GM12891 (cell line): ENCODE results near the gene GAK.
"Not testable (repeated sequence)": the region's sequence is repeated elsewhere in the genome, so short reads cannot be mapped to it uniquely, and the experiment has no call there.

Source experiments
- DNase-seq: peaks from one replicate; pipeline ENCODE4 v3.0.0; 2011; ENCODE audit warnings: low spot score; ENCODE audit not compliant: insufficient read length
- FAIRE-seq: peaks from 2 replicates; lab custom pipeline; 2011; peaks lifted over from hg19 to GRCh38; lab: Jason Lieb, UNC
- PAX5 ChIP-seq: IDR thresholded peaks from 2 replicates; pipeline ENCODE4 v1.6.1; 2011; ENCODE audit warnings: low read length, moderate library complexity, mild to moderate bottlenecking; ENCODE audit not compliant: insufficient read depth, severe bottlenecking
- POLR2A ChIP-seq: IDR thresholded peaks from 2 replicates; pipeline ENCODE4 v1.6.1; 2011; ENCODE audit warnings: low read depth, low read length, control low read depth
- POLR2AphosphoS5 ChIP-seq: IDR thresholded peaks from 2 replicates; pipeline ENCODE4 v1.6.1; 2011; ENCODE audit warnings: low read depth, low read length, control low read depth
- POU2F2 ChIP-seq: IDR thresholded peaks from 2 replicates; pipeline ENCODE4 v1.6.1; 2011; ENCODE audit warnings: low read depth, mild to moderate bottlenecking, control low read depth, low read length, moderate library complexity
- SPI1 ChIP-seq: IDR thresholded peaks from 2 replicates; pipeline ENCODE4 v1.6.1; 2011; ENCODE audit warnings: low read depth, low read length, control low read depth
- TAF1 ChIP-seq: IDR thresholded peaks from 2 replicates; pipeline ENCODE4 v1.6.1; 2011; ENCODE audit warnings: low read depth, low read length, control low read depth

The GAK gene

GRCh38 chr4:926538-926937, 5.6 kb downstream of the GAK start:
- no peak for DNase-seq
- FAIRE-seq = no peak
- TF ChIP-seq TAF1 = no peak
- no peak for TF ChIP-seq POLR2AphosphoS5
- TF ChIP-seq POLR2A = no peak
- TF ChIP-seq POU2F2 = no peak
- no peak for TF ChIP-seq SPI1
- TF ChIP-seq PAX5 = no peak

GRCh38 chr4:925771-926500, 6.2 kb downstream of the GAK start:
- TF ChIP-seq SPI1 (no peak), POLR2AphosphoS5 (no peak), POLR2A (no peak), TAF1 (no peak)
- FAIRE-seq = no peak
- DNase-seq = no peak

- no peak for DNase-seq
- FAIRE-seq = no peak
- TF ChIP-seq POLR2A = no peak
- TF ChIP-seq POLR2AphosphoS5 = no peak
- no peak for TF ChIP-seq PAX5
- no peak for TF ChIP-seq POU2F2
- no peak for TF ChIP-seq SPI1
- TF ChIP-seq TAF1 = no peak
Measured at GRCh38 chr4:925171-925570, 6.9 kb downstream of the GAK start.

DNA sequence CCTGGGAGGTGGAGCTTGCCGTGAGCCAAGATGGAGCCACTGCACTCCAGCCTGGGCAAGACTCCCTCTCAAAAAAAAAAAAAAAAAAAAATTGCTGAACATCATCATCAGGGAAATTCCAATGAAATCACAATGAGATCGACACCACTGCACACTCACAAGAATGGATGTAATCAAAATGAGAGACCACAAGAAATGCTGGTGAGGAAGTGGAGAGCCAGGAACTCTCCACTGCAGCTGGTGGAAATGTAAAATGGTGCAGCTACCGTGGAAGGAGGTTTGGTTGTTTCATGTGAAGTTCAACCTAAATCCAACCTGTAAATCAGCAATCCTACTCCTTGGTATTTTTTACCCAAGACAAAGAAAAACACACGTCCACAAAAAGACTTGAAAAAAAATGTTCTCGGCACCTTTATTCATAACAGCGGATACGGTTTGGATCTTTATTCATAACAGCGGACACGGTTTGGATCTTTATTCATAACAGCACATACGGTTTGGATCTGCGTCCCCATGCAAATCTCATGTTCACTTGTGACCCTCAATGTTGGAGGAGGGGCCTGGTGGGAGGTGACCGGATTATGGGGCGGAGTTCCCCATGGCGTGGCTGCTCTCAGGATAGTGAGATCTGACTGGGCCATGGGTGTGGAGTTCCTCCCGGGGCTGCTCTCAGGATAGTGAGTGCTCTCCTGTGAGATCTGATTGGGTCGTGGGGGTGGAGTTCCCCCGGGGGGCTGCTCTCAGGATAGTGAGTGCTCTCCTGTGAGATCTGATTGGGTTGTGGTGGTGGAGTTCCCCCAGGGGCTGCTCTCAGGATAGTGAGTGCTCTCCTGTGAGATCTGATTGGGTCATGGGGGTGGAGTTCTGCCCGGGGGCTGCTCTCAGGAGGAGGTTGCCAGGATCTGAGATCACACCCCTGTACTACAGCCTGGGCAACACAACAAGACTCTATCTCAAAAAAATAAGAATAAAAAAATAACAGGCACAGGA, 7.7 kb downstream of the GAK start:
- FAIRE-seq (no peak), DNase-seq (no peak)
- TF ChIP-seq POU2F2 (no peak), TAF1 (no peak), POLR2A (no peak), SPI1 (peak; percentile 85)

DNA sequence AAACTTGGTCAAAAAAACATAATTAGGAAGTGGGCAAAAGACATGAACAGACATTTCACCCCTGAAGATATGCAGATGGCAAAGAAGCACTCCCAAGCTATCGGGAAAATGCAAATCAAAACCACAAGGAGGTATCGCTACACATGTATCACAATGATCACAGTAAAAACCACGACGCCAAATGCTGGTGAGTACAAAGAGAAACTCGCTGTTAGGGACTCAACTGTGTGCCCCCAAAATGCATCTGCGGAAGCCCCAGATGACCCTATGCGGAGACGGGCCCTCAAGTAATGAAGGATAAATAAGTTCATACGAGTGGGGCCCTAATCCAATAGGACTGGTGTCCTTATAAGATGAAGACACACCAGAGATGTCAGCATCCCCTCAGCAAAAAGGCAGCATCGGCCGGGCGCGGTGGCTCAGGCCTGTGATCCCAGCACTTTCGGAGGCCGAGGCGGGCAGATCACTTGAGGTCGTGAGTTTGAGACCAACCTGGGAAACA, 10.2 kb downstream of the GAK start:
- DNase-seq (no peak), FAIRE-seq (peak; percentile 97)
- TF ChIP-seq POU2F2 = peak; percentile 99
- TF ChIP-seq PAX5 = no peak
- TF ChIP-seq TAF1 = no peak
- TF ChIP-seq SPI1 = peak; percentile 77
- TF ChIP-seq POLR2AphosphoS5 = no peak
- TF ChIP-seq POLR2A = no peak

DNA sequence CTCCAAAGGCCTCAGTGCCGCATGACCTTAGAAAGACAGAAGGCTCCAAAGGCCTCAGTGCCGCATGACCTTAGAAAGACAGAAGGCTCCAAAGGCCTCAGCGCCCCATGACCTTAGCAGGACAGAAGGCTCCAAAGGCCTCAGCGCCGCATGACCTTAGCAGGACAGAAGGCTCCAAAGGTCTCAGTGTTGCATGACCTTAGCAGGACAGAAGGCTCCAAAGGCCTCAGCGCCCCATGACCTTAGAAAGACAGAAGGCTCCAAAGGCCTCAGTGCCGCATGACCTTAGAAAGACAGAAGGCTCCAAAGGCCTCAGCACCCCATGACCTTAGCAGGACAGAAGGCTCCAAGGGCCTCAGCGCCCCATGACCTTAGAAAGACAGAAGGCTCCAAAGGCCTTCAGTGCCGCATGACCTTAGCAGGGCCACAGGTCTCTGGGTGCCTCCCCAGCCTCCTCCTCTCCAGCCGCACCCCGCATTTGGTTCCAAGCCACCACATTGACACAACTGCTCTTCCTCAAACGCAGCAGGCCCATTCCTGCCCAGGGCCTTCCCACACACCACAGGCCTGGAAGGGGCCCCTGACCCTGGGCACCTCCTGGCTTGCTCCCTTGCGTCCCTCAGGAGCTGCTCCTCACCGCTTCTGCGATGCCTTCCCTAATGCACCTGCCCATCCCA, 13.0 kb downstream of the GAK start:
- DNase-seq, FAIRE-seq: not testable (repeated sequence)

DNA sequence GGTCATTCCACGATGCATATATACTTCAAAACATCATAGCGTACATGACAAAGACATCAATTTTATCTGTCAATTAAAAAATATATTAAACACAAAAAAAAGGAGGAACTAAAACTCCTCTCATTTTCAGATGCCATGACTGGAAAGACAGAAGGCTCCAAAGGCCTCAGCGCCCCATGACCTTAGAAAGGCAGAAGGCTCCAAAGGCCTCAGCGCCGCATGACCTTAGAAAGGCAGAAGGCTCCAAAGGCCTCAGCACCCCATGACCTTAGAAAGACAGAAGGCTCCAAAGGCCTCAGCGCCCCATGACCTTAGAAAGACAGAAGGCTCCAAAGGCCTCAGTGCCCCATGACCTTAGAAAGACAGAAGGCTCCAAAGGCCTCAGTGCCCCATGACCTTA, 13.5 kb downstream of the GAK start:
- not testable (repeated sequence) for FAIRE-seq, DNase-seq

- no peak for TF ChIP-seq POLR2AphosphoS5
- FAIRE-seq = no peak
- DNase-seq = no peak
Measured at GRCh38 chr4:917992-918391, 14.1 kb downstream of the GAK start.

DNA sequence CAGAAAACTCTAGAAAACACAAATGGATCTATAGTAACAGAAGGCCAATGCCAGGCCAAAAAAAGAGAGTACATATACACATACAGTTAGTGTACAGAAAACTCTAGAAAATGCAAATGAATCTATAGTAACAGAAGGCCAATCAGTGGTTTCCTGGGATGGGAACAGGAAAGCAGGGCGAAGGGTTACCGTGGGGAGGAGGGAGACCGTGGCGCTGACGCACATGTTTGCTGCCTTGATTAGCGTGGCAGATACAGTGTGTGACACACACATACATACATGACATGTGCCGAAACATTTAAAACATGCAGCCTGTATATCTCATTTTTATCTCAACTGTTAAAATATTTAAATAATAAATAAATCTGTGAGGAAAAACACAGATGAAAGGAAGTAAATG, 14.7 kb downstream of the GAK start:
- DNase-seq (no peak), FAIRE-seq (no peak)
- no peak for TF ChIP-seq POLR2A
- no peak for TF ChIP-seq TAF1
- no peak for TF ChIP-seq POLR2AphosphoS5

DNA sequence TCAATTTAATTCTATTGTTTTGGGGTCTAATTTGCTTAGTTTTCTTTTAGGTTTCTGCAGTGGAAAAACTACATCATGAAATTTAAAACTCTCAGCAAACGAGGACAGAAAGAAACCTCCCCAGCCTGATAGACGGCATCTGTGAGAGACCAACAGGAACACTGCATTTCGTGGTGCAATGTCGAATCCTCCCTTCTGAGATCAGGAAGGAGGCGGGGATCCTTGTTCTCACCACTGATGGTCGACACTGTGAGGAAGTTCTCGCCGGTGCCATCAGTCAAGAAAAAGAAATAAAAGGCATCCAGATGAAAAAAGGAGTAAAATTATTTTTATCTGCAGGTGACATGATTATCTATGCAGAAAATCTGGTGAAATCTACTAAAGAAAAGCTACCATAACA, 16.5 kb downstream of the GAK start:
- TF ChIP-seq POU2F2 (no peak), PAX5 (no peak), TAF1 (no peak), POLR2A (no peak)
- DNase-seq (no peak), FAIRE-seq (peak; percentile 65)

- FAIRE-seq (no peak), DNase-seq (no peak)
- no peak for TF ChIP-seq POLR2A
- TF ChIP-seq SPI1 = peak; percentile 78
Measured at GRCh38 chr4:915041-915474, 17.1 kb downstream of the GAK start.
